HCT116 (cell line): ENCODE results near the gene PPP4R3A. TPM values are rescaled to one million over a fixed set of nuclear protein-coding genes. Genes with fewer than 3 reads are reported as not detected.

ENCODE experiments used
- ATAC-seq: fragments of 200-7000 bp; cut with Tn5 transposase; 2 replicates; pipeline ENCODE4 v1.9.1; 2020; ENCODE audit warnings: mild to moderate bottlenecking, moderate library complexity
- BruUV-seq: library from RNA; stranded (reverse); fragments of 400-500 nt; replicated peaks from 2 replicates; lab custom pipeline; 2021; lab: Mats Ljungman, UMichigan
- CTCF ChIA-PET: fragments of 300-600 bp; sonication (Branson Sonifier 250); formaldehyde crosslinking; loops from one replicate; lab custom pipeline; 2021; ENCODE audit warnings: antibody characterized with exemption; lab: Charles Lee
- POLR2A ChIA-PET: fragments of 300-600, 350-600 bp; sonication (Branson Sonifier 250); formaldehyde crosslinking; loops from one replicate; lab custom pipeline; 2021; ENCODE audit warnings: antibody characterized with exemption; lab: Charles Lee
- RAD21 ChIA-PET, 2 experiments: fragments of 300-600 bp; sonication (Branson Sonifier 250); formaldehyde crosslinking; loops; one replicate each; lab custom pipeline; 2023; ENCODE audit warnings: low total read pairs in 2 of 2; ENCODE audit not compliant: uncharacterized antibody in 2 of 2, unreplicated experiment in 2 of 2, low non-redundant PET in 1 of 2; lab: Charles Lee
- DNase-seq: peaks from one replicate; pipeline ENCODE4 v3.0.0-alpha.2; 2010; ENCODE audit warnings: low read depth, low spot score
- H2AFZ ChIP-seq: fragments of 200-600 bp; shearing (Covaris generic), sonication (generic); 2 replicates; pipeline ENCODE4 v1.6.1; 2017; ENCODE audit warnings: low read depth, mixed run types, mixed read lengths, antibody characterized with exemption, low read length; ENCODE audit not compliant: poor library complexity, severe bottlenecking
- H3K27ac ChIP-seq: 2 replicates; pipeline ENCODE4 v1.5.1; 2012; ENCODE audit warnings: low read depth, low read length
- H3K27me3 ChIP-seq: fragments of 200-600 bp; sonication (generic); 2 replicates; pipeline ENCODE4 v1.6.1; 2016; ENCODE audit warnings: mixed run types, low read length, mixed read lengths; ENCODE audit not compliant: insufficient read depth
- H3K36me3 ChIP-seq, 2 experiments: fragments of 200-500 bp in 1 of 2; fragments of 200-600 bp in 1 of 2; sonication (Bioruptor generic) in 1 of 2; sonication (generic) in 1 of 2; 2 replicates each; pipeline versions ENCODE4 v1.5.1 to v1.6.1; 2014 to 2016; ENCODE audit warnings: low read length in 2 of 2, inconsistent platforms in 1 of 2, mixed read lengths in 1 of 2, mixed run types in 1 of 2; ENCODE audit not compliant: insufficient read depth in 2 of 2, control insufficient read depth in 1 of 2
- H3K4me1 ChIP-seq, 2 experiments: fragments of 200-600 bp in 1 of 2; sonication (generic) in 1 of 2; 2 replicates each; pipeline versions ENCODE4 v1.5.1 to v1.6.1; 2012 to 2017; ENCODE audit warnings: low read length in 2 of 2, inconsistent platforms in 1 of 2, mild to moderate bottlenecking in 1 of 2, mixed read lengths in 1 of 2, mixed run types in 1 of 2, moderate library complexity in 1 of 2; ENCODE audit not compliant: insufficient read depth in 2 of 2, control insufficient read depth in 1 of 2
- H3K4me2 ChIP-seq: fragments of 200-600 bp; sonication (generic); 2 replicates; pipeline ENCODE4 v1.6.1; 2017; ENCODE audit warnings: mixed run types, low read length, mixed read lengths
- H3K4me3 ChIP-seq, 2 experiments: fragments of 200-600 bp in 1 of 2; sonication (generic) in 1 of 2; replicated peaks in 1 of 2; 2 replicates each; pipeline ENCODE4 v1.5.1; 2011 to 2016; ENCODE audit warnings: low read length in 2 of 2, control low read depth in 1 of 2, low read depth in 1 of 2, mild to moderate bottlenecking in 1 of 2, mixed read lengths in 1 of 2, mixed run types in 1 of 2
- H3K79me2 ChIP-seq: fragments of 200-600 bp; sonication (generic); 2 replicates; pipeline ENCODE4 v1.6.1; 2017; ENCODE audit warnings: mild to moderate bottlenecking, mixed run types, low read length, moderate library complexity, mixed read lengths; ENCODE audit not compliant: insufficient read depth
- H3K9ac ChIP-seq: fragments of 200-600 bp; sonication (generic); 2 replicates; pipeline ENCODE4 v1.6.1; 2016; ENCODE audit warnings: low read length, mixed read lengths
- H3K9me2 ChIP-seq: fragments of 200-600 bp; sonication (generic), shearing (Covaris generic); 2 replicates; pipeline ENCODE4 v1.6.1; 2017; ENCODE audit warnings: mixed run types, mild to moderate bottlenecking, moderate library complexity; ENCODE audit not compliant: insufficient read depth
- H3K9me3 ChIP-seq, 2 experiments: fragments of 200-500 bp in 1 of 2; fragments of 200-600 bp in 1 of 2; sonication (Bioruptor generic) in 1 of 2; sonication (generic) in 1 of 2; 2 replicates each; pipeline ENCODE4 v1.6.1; 2014 to 2017; ENCODE audit warnings: low read length in 2 of 2, mixed read lengths in 2 of 2, inconsistent platforms in 1 of 2, low read depth in 1 of 2, mild to moderate bottlenecking in 1 of 2, mixed run types in 1 of 2, moderate library complexity in 1 of 2; ENCODE audit not compliant: control insufficient read depth in 1 of 2, insufficient read depth in 1 of 2
- H4K20me1 ChIP-seq: fragments of 200-600 bp; sonication (generic), shearing (Covaris generic); 2 replicates; pipeline ENCODE4 v1.6.1; 2017; ENCODE audit warnings: mixed run types, mild to moderate bottlenecking, moderate library complexity; ENCODE audit not compliant: insufficient read depth
- CEBPB ChIP-seq: IDR thresholded peaks from 2 replicates; pipeline ENCODE4 v1.6.1; 2012; ENCODE audit warnings: low read depth
- ELF1 ChIP-seq: IDR thresholded peaks from 2 replicates; pipeline ENCODE4 v1.6.1; 2012; ENCODE audit warnings: low read depth, borderline replicate concordance
- EZH2phosphoT487 ChIP-seq: fragments of 200-600 bp; IDR thresholded peaks from 2 replicates; pipeline ENCODE4 v1.6.1; 2018; ENCODE audit warnings: antibody characterized with exemption, borderline replicate concordance
- JUND ChIP-seq: IDR thresholded peaks from 2 replicates; pipeline ENCODE4 v1.6.1; 2012
- RAD21 ChIP-seq: IDR thresholded peaks from 2 replicates; pipeline ENCODE4 v1.6.1; 2012; ENCODE audit warnings: low read depth, mild to moderate bottlenecking
- SIN3A ChIP-seq: IDR thresholded peaks from 2 replicates; pipeline ENCODE4 v1.6.1; 2012; ENCODE audit warnings: low read depth
- SP1 ChIP-seq: IDR thresholded peaks from 2 replicates; pipeline ENCODE4 v1.6.1; 2012; ENCODE audit warnings: low read depth
- intact Hi-C: fragments of 100-400 bp; cut with micrococcal nuclease; formaldehyde crosslinking; loops from 2 replicates; pipeline ENCODE4 v1.10.0; 2022
- total RNA-seq: library from RNA; stranded (reverse); gene quantifications from one replicate; pipeline ENCODE4 v1.2.1, GENCODE V29; 2021; ENCODE audit not compliant: unreplicated experiment
- TF ChIP-seq, protein P1 (sequence below), 3 experiments: fragments of 200-600 bp in 1 of 3; sonication (generic) in 1 of 3; IDR thresholded peaks in 2 of 3; conservative IDR thresholded peaks in 1 of 3; 2 replicates each; pipeline ENCODE4 v1.5.1; 2012 to 2017; ENCODE audit warnings: low read depth in 2 of 3, low read length in 2 of 3, antibody characterized with exemption in 1 of 3, borderline replicate concordance in 1 of 3, control low read depth in 1 of 3, mild to moderate bottlenecking in 1 of 3, mixed read lengths in 1 of 3, mixed run types in 1 of 3, moderate library complexity in 1 of 3; ENCODE audit not compliant: insufficient read depth in 1 of 3
- TF ChIP-seq, protein P2 (sequence below): IDR thresholded peaks from 2 replicates; pipeline ENCODE4 v1.6.1; 2012; ENCODE audit warnings: low read depth

Gene PPP4R3A
- total RNA-seq, 1 experiment from 2014 or later: 67.7 TPM

DNA sequence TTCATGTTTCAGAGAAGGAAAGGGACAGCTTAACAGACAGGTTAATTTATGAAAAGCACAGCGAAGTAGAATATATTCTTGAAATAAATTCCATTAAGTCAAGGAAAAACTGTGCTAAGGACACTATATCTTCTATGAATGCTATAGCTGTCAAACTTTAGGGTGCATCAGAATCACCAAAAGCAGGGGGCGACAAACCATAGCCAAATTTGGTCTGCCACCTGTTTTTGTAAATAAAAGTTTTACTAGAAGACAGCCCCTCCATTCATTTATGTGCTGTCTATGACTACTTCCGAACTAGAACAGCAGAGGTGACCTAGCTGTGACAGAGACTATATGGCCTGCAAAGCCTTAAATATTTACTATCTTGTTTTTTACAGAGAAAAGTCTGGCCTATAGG lies 25.9 kb downstream of the PPP4R3A start:
- TF ChIP-seq SP1: no peak
- TF ChIP-seq, protein P1, sequence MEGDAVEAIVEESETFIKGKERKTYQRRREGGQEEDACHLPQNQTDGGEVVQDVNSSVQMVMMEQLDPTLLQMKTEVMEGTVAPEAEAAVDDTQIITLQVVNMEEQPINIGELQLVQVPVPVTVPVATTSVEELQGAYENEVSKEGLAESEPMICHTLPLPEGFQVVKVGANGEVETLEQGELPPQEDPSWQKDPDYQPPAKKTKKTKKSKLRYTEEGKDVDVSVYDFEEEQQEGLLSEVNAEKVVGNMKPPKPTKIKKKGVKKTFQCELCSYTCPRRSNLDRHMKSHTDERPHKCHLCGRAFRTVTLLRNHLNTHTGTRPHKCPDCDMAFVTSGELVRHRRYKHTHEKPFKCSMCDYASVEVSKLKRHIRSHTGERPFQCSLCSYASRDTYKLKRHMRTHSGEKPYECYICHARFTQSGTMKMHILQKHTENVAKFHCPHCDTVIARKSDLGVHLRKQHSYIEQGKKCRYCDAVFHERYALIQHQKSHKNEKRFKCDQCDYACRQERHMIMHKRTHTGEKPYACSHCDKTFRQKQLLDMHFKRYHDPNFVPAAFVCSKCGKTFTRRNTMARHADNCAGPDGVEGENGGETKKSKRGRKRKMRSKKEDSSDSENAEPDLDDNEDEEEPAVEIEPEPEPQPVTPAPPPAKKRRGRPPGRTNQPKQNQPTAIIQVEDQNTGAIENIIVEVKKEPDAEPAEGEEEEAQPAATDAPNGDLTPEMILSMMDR (IDR thresholded peaks at IDR 0.05 in 2 of 3, conservative IDR thresholded peaks at IDR 0.05 in 1 of 3; ENCODE audit: borderline replicate concordance in 1 of 3, insufficient read depth in 1 of 3, low read depth in 2 of 3, low read length in 2 of 3): peak in 2 of 3 experiments; percentile 29; a peak in 2 of 6 replicates
- no peak for TF ChIP-seq ELF1
- TF ChIP-seq RAD21: peak; percentile 15; the same call in 1 of the 2 replicates
- TF ChIP-seq, protein P2, sequence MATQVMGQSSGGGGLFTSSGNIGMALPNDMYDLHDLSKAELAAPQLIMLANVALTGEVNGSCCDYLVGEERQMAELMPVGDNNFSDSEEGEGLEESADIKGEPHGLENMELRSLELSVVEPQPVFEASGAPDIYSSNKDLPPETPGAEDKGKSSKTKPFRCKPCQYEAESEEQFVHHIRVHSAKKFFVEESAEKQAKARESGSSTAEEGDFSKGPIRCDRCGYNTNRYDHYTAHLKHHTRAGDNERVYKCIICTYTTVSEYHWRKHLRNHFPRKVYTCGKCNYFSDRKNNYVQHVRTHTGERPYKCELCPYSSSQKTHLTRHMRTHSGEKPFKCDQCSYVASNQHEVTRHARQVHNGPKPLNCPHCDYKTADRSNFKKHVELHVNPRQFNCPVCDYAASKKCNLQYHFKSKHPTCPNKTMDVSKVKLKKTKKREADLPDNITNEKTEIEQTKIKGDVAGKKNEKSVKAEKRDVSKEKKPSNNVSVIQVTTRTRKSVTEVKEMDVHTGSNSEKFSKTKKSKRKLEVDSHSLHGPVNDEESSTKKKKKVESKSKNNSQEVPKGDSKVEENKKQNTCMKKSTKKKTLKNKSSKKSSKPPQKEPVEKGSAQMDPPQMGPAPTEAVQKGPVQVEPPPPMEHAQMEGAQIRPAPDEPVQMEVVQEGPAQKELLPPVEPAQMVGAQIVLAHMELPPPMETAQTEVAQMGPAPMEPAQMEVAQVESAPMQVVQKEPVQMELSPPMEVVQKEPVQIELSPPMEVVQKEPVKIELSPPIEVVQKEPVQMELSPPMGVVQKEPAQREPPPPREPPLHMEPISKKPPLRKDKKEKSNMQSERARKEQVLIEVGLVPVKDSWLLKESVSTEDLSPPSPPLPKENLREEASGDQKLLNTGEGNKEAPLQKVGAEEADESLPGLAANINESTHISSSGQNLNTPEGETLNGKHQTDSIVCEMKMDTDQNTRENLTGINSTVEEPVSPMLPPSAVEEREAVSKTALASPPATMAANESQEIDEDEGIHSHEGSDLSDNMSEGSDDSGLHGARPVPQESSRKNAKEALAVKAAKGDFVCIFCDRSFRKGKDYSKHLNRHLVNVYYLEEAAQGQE: no peak
- no peak for TF ChIP-seq EZH2phosphoT487
- no peak for TF ChIP-seq SIN3A
- TF ChIP-seq JUND: no peak
- no peak for TF ChIP-seq CEBPB
- no peaks in the 10 kb centered on the region for H3K9me3 ChIP-seq
- H3K4me2 ChIP-seq: no peak overlapping the region
- no peak overlapping the region for H3K9ac ChIP-seq
- ATAC-seq (no peak), DNase-seq (no peak)
- no peak overlapping the region for H3K27ac ChIP-seq
- RAD21 ChIA-PET: no interaction called here
- no peaks in the 10 kb centered on the region for H3K4me1 ChIP-seq
- BruUV-seq: no TSS peak
- no peaks in the 10 kb centered on the region for H3K27me3 ChIP-seq
- H3K4me3 ChIP-seq: no peak overlapping the region
- POLR2A ChIA-PET: no interaction called here
- no peak overlapping the region for H2AFZ ChIP-seq
- CTCF ChIA-PET: no interaction called here
- H3K79me2 ChIP-seq: peaks cover 99% of the 10 kb centered on the region
- peaks cover 13% of the 10 kb centered on the region; the same call in 1 of the 2 replicates for H4K20me1 ChIP-seq
- peaks cover 36 to 46% of the 10 kb centered on the region in 2 experiments for H3K36me3 ChIP-seq
- no peaks in the 10 kb centered on the region for H3K9me2 ChIP-seq
- intact Hi-C loops: no loop called here
